HG02588 (cell line): ENCODE data around the gene TIPRL.
"Not testable (repeated sequence)": the region's sequence is repeated elsewhere in the genome, so short reads cannot be mapped to it uniquely, and the experiment has no call there.

ENCODE experiments used
- ATAC-seq: cut with Tn5 transposase; IDR thresholded peaks from one replicate; pipeline ENCODE4 v1.9.1; 2021; ENCODE audit warnings: mild to moderate bottlenecking, moderate library complexity; ENCODE audit not compliant: unreplicated experiment

TIPRL gene

GRCh38 chr1:168207673-168208072 is 28.9 kb downstream of the TIPRL start:
- not testable (repeated sequence) for ATAC-seq

- ATAC-seq = no peak
Measured at GRCh38 chr1:168210312-168210711, 31.6 kb downstream of the TIPRL start.

GRCh38 chr1:168213349-168213748 is 34.6 kb downstream of the TIPRL start:
- ATAC-seq = no peak

- no peak for ATAC-seq
Measured at GRCh38 chr1:168216171-168216570, 37.4 kb downstream of the TIPRL start.

GRCh38 chr1:168217664-168218063 is 38.9 kb downstream of the TIPRL start:
- ATAC-seq = no peak

GRCh38 chr1:168218658-168219057 is 39.9 kb downstream of the TIPRL start:
- no peak for ATAC-seq

- ATAC-seq = no peak
Measured at GRCh38 chr1:168220470-168220871, 41.7 kb downstream of the TIPRL start.

- ATAC-seq = no peak
Measured at GRCh38 chr1:168221275-168221674, 42.5 kb downstream of the TIPRL start.

- no peak for ATAC-seq
Measured at GRCh38 chr1:168223261-168223660, 44.5 kb downstream of the TIPRL start.

GRCh38 chr1:168223681-168224540 is 45.1 kb downstream of the TIPRL start:
- no peak for ATAC-seq

GRCh38 chr1:168224991-168225390 is 46.2 kb downstream of the TIPRL start:
- ATAC-seq = no peak

- ATAC-seq = peak; percentile 79
Measured at GRCh38 chr1:168225476-168226190, 46.9 kb downstream of the TIPRL start, which contains the start of gene SFT2D2. Gene SFT2D2 (plus strand): TSS chr1:168226004. CDS start chr1:168226080, 76 bp downstream.

- no peak for ATAC-seq
Measured at GRCh38 chr1:168227620-168228019, 48.9 kb downstream of the TIPRL start.

GRCh38 chr1:168229893-168230292 is 51.1 kb downstream of the TIPRL start:
- ATAC-seq = no peak

- ATAC-seq = no peak
Measured at GRCh38 chr1:168230709-168231108, 51.9 kb downstream of the TIPRL start.

- ATAC-seq = peak; percentile 75
Measured at GRCh38 chr1:168234846-168235547, 56.2 kb downstream of the TIPRL start.

GRCh38 chr1:168235548-168235885 is 56.8 kb downstream of the TIPRL start:
- ATAC-seq = peak; percentile 11

GRCh38 chr1:168235937-168236336 is 57.2 kb downstream of the TIPRL start:
- no peak for ATAC-seq

- ATAC-seq = no peak
Measured at GRCh38 chr1:168236836-168237611, 58.3 kb downstream of the TIPRL start.

- no peak for ATAC-seq
Measured at GRCh38 chr1:168243198-168243597, 64.4 kb downstream of the TIPRL start.
